Measurements from ENCODE around the gene PDE11A.

DNA sequence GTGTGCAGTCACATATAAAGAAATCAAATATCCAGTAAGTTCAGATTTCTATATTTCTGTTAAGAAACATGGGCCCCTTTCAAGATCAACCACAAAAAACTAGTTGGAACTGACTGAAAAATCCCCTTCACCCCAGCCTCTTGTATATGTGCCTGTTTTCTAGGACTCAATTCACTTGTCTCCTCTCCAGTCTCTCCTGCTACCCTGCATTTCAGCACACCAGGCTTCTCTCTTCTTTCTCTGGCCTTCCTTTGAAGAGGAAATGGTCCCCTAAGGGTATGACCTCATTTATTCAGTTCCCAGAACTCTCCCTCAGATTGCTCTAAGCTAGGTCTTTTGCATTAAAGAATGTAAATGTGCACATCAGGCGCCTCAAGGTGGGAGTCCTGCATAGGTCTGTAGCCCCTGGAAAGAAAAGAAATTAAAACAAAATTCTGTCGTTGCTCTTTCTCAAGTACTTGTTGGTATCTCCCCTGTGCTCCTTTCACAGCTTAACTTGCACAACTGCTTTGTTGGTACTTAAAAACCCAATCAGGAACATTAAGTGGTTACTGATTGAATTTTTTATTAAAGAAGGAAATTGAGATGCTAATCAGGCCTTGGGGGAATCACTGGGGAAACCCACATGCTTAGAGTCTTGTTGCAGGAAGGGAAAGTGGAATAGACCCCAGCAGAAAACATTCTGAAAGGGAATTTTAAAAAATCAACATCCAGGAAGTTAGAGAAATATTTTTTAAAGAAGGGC is 401.6 kb downstream of the PDE11A start:
- TF ChIP-seq, protein P1, sequence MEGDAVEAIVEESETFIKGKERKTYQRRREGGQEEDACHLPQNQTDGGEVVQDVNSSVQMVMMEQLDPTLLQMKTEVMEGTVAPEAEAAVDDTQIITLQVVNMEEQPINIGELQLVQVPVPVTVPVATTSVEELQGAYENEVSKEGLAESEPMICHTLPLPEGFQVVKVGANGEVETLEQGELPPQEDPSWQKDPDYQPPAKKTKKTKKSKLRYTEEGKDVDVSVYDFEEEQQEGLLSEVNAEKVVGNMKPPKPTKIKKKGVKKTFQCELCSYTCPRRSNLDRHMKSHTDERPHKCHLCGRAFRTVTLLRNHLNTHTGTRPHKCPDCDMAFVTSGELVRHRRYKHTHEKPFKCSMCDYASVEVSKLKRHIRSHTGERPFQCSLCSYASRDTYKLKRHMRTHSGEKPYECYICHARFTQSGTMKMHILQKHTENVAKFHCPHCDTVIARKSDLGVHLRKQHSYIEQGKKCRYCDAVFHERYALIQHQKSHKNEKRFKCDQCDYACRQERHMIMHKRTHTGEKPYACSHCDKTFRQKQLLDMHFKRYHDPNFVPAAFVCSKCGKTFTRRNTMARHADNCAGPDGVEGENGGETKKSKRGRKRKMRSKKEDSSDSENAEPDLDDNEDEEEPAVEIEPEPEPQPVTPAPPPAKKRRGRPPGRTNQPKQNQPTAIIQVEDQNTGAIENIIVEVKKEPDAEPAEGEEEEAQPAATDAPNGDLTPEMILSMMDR (IDR thresholded peaks at IDR 0.05): no peak
- no peak for TF ChIP-seq POLR2A (IDR thresholded peaks at IDR 0.05)

All from tibial nerve (tissue), 3 donors.